Neutrophil (primary cell): ENCODE data around the gene TMEM135.

ENCODE experiments used
- H3K27ac ChIP-seq: fragments of 200-600 bp; sonication (generic); 2 replicates; pipeline ENCODE4 v1.5.1; 2016; ENCODE audit warnings: mild to moderate bottlenecking, moderate library complexity
- H3K27me3 ChIP-seq: fragments of 200-600 bp; sonication (generic); 2 replicates; pipeline ENCODE4 v1.6.0; 2016; ENCODE audit warnings: mild to moderate bottlenecking
- H3K36me3 ChIP-seq: fragments of 200-600 bp; sonication (generic); 2 replicates; pipeline ENCODE4 v1.5.1; 2017
- H3K4me1 ChIP-seq, 2 experiments: fragments of 200-600 bp in 1 of 2; sonication (generic) in 1 of 2; 1 replicate in 1 of 2; 2 replicates in 1 of 2; pipeline versions ENCODE4 v1.5.1 to v1.6.1; 2013 to 2016; ENCODE audit warnings: low read depth in 1 of 2, low read length in 1 of 2, mild to moderate bottlenecking in 1 of 2, moderate library complexity in 1 of 2; ENCODE audit not compliant: control insufficient read depth in 1 of 2, insufficient read depth in 1 of 2
- H3K4me3 ChIP-seq, 2 experiments: fragments of 200-600 bp in 1 of 2; sonication (generic) in 1 of 2; 1 replicate in 1 of 2; 2 replicates in 1 of 2; pipeline ENCODE4 v1.5.1; 2013 to 2016; ENCODE audit warnings: low read depth in 1 of 2, low read length in 1 of 2, mild to moderate bottlenecking in 1 of 2, moderate library complexity in 1 of 2
- H3K9me3 ChIP-seq: fragments of 200-600 bp; sonication (generic); 2 replicates; pipeline ENCODE4 v1.5.1; 2016
- CTCF ChIP-seq: fragments of 200-600 bp; sonication (generic); IDR thresholded peaks from 2 replicates; pipeline ENCODE4 v1.5.1; 2016; ENCODE audit warnings: antibody characterized with exemption

TMEM135 gene

GRCh38 chr11:87292598-87292997, 254.9 kb downstream of the TMEM135 start:
- TF ChIP-seq CTCF: no peak
- H3K27me3 ChIP-seq: no peaks in the 10 kb centered on the region
- H3K36me3 ChIP-seq: no peaks in the 10 kb centered on the region
- no peak overlapping the region for H3K27ac ChIP-seq
- H3K9me3 ChIP-seq: no peaks in the 10 kb centered on the region
- H3K4me1 ChIP-seq: no peaks in the 10 kb centered on the region
- H3K4me3 ChIP-seq: no peak overlapping the region

GRCh38 chr11:87295237-87295636, 257.5 kb downstream of the TMEM135 start:
- no peaks in the 10 kb centered on the region for H3K4me1 ChIP-seq
- H3K27me3 ChIP-seq: no peaks in the 10 kb centered on the region
- no peak overlapping the region for H3K27ac ChIP-seq
- H3K9me3 ChIP-seq: no peaks in the 10 kb centered on the region
- no peak for TF ChIP-seq CTCF
- no peaks in the 10 kb centered on the region for H3K36me3 ChIP-seq
- no peak overlapping the region for H3K4me3 ChIP-seq

GRCh38 chr11:87296627-87297026, 258.9 kb downstream of the TMEM135 start:
- no peaks in the 10 kb centered on the region for H3K36me3 ChIP-seq
- no peaks in the 10 kb centered on the region for H3K9me3 ChIP-seq
- H3K4me1 ChIP-seq: no peaks in the 10 kb centered on the region
- H3K27me3 ChIP-seq: no peaks in the 10 kb centered on the region
- H3K4me3 ChIP-seq: no peak overlapping the region
- TF ChIP-seq CTCF: no peak
- H3K27ac ChIP-seq: no peak overlapping the region

GRCh38 chr11:87298155-87298554, 260.4 kb downstream of the TMEM135 start:
- Histone ChIP-seq H3K4me1 (no peaks in the 10 kb centered on the region), H3K27ac (no peak overlapping the region)

GRCh38 chr11:87299041-87299481, 261.3 kb downstream of the TMEM135 start:
- Histone ChIP-seq H3K4me3 (no peak overlapping the region), H3K36me3 (no peaks in the 10 kb centered on the region), H3K27ac (no peak overlapping the region), H3K9me3 (no peaks in the 10 kb centered on the region), H3K4me1 (no peaks in the 10 kb centered on the region), H3K27me3 (no peaks in the 10 kb centered on the region)
- no peak for TF ChIP-seq CTCF

More at GRCh38 chr11:87298155-87298554, 260.4 kb downstream of the TMEM135 start:
- no peaks in the 10 kb centered on the region for H3K27me3 ChIP-seq
- TF ChIP-seq CTCF: no peak
- no peaks in the 10 kb centered on the region for H3K36me3 ChIP-seq
- no peak overlapping the region for H3K4me3 ChIP-seq
- H3K9me3 ChIP-seq: no peaks in the 10 kb centered on the region
